GM12891 (cell line): Measurements from ENCODE around the gene DGKI.

Source experiments
- DNase-seq: peaks from one replicate; pipeline ENCODE4 v3.0.0; 2011; ENCODE audit warnings: low spot score; ENCODE audit not compliant: insufficient read length
- FAIRE-seq: peaks from 2 replicates; lab custom pipeline; 2011; peaks lifted over from hg19 to GRCh38; lab: Jason Lieb, UNC
- PAX5 ChIP-seq: IDR thresholded peaks from 2 replicates; pipeline ENCODE4 v1.6.1; 2011; ENCODE audit warnings: low read length, moderate library complexity, mild to moderate bottlenecking; ENCODE audit not compliant: insufficient read depth, severe bottlenecking
- POLR2A ChIP-seq: IDR thresholded peaks from 2 replicates; pipeline ENCODE4 v1.6.1; 2011; ENCODE audit warnings: low read depth, low read length, control low read depth
- POLR2AphosphoS5 ChIP-seq: IDR thresholded peaks from 2 replicates; pipeline ENCODE4 v1.6.1; 2011; ENCODE audit warnings: low read depth, low read length, control low read depth
- POU2F2 ChIP-seq: IDR thresholded peaks from 2 replicates; pipeline ENCODE4 v1.6.1; 2011; ENCODE audit warnings: low read depth, mild to moderate bottlenecking, control low read depth, low read length, moderate library complexity
- SPI1 ChIP-seq: IDR thresholded peaks from 2 replicates; pipeline ENCODE4 v1.6.1; 2011; ENCODE audit warnings: low read depth, low read length, control low read depth
- TAF1 ChIP-seq: IDR thresholded peaks from 2 replicates; pipeline ENCODE4 v1.6.1; 2011; ENCODE audit warnings: low read depth, low read length, control low read depth

The DGKI gene

DNA sequence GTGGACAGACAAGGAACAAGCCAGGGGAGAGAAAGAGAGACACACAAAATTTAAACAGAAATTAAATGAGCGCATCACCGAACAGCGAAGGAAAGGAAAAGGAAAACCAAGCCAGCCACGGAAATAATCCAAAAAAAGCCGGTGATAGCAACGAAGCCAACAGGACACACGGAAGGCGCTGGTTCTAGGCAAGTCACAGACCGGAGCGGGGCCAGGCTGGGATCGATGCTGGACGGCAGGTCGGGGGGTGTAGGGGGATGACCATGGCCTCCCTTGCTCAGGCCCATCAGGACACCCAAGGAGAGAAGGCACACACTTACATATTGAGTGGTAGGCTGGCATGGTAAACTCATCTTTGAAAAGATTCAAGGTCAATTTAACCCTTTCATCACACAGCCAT lies 300.8 kb downstream of the DGKI start:
- no peak for FAIRE-seq
- no peak for DNase-seq
- TF ChIP-seq SPI1 (no peak), POLR2AphosphoS5 (no peak), POLR2A (no peak), POU2F2 (no peak), TAF1 (no peak), PAX5 (no peak)

DNA sequence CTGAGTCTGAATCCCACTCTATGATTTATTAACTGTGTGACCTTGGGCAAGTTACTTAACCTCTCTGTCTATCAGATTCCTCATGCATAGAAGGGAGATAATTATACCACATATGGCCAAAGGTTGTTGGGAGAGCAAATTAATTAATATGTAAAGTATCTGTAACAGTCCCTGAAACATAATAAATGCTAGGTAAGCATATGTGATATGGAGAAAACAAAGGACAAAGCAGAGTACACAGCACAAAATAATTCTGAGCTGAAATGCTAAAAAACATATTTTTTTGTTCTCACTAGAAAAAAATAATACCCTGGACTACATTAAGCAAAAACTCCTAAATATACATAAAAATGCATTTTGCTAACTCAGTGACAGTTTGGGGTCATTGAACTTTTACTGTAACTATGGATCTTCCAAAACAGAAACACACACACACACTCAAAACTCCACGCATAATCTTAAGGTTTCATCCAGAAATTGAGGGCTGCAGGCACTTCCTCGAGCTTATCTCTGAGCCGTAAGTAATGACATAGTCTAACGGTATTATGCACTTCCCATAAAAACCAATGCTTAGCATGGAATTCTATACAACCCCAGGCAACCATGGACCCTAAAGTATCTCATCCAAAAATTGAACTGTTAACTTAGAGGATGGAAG lies 301.6 kb downstream of the DGKI start:
- TF ChIP-seq PAX5 (no peak), POLR2A (no peak), POU2F2 (no peak), POLR2AphosphoS5 (no peak), SPI1 (no peak), TAF1 (no peak)
- no peak for DNase-seq
- FAIRE-seq = no peak

DNA sequence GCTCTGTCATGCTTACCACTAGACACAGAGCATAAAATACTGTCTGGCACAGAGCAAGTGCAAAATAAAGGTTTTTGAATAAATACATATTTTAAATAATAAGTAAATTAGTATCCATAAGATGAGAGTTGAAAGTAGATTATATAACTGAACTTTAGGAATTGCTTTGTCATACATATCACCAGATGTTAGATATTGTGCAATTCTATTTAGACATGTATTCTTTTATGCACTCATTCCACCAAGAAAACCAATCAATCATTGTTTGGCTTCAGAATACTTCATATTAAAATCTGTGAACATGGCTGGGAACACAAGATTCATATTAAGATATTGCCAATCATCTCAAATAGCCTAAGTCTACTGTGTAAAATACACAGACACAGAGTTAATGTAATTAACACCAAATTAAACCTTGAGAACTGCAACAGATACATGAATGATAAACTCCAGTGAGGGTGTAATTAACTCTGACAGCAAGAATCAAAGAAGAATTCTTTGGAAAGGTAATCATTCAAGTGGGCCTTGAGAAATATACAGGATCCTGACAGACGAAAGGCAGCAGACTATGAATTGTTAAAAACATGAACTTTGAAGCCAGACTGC lies 302.2 kb downstream of the DGKI start:
- DNase-seq = no peak
- TF ChIP-seq POLR2A = no peak
- no peak for TF ChIP-seq POU2F2
- TF ChIP-seq SPI1 = no peak
- TF ChIP-seq PAX5 = no peak
- TF ChIP-seq TAF1 = no peak
- no peak for TF ChIP-seq POLR2AphosphoS5
- FAIRE-seq = no peak

DNA sequence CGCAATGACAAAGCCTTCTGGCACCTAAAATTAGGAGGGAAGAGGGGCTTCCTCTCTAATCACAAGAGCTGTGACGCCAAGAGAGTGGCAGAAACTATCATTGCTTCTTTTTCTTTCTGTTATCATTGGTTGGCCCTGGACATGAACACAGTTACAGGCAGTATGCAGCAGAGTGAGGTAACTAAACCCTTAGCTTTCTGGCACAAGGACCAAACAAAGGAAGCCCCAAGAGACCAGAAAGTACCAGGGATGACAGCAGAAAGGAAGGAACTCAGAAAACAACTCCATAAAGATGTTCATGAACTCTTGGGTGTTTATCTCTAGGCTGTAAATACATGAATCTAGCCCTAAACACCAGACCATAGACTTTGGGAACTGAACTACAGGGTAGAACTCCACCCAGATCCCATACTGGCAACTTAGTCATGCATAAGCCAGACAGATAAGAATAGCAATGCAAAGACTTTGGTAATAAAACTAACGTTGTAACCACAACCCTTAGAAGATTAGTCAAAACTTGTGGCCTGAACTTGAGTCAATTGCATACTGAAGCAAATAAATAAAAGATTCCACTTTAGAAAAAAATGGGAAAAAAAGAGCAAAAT lies 307.6 kb downstream of the DGKI start:
- TF ChIP-seq POLR2A = no peak
- TF ChIP-seq POLR2AphosphoS5 = no peak
- no peak for TF ChIP-seq SPI1
- no peak for TF ChIP-seq TAF1
- no peak for TF ChIP-seq POU2F2
- TF ChIP-seq PAX5 = no peak
- no peak for DNase-seq
- no peak for FAIRE-seq

DNA sequence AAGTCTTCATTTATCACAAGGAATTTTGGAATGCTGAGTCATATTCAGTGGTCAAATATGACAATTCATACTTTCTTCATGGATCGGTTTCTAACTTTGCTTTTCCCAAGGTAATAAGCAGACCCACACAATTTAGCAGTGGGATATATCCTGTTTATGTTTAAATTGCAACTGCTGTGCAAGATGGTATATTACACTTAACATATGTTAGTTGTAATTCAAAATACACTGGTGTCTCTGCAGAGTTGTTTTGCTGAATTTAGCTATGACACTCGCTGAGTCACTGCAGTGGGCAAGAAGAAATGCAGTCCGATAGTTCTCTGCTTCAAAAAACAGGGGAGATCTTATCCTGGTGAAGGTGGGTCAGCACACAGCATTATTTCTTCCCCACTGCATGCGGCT lies 308.4 kb downstream of the DGKI start:
- DNase-seq = no peak
- FAIRE-seq = no peak
- no peak for TF ChIP-seq SPI1

DNA sequence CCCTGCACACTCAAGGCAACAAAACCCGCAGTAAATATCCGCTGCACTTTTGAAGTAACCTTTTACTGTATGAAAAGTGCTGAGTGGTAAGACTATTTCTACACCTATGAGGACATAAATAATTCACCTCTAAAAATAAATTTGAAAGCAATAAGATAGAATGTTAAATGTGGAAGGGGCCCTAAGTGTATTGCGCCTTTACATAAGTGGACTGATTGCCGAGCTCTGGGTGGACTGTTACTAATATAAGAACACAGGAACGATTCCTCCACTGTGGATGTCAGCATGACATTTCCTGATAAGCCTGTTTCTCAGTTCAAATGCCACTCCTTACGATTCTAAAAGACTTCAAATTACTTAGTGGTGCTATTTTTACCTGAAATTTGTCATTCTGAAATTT lies 311.2 kb downstream of the DGKI start:
- DNase-seq (no peak), FAIRE-seq (no peak)
- TF ChIP-seq PAX5 (no peak), POLR2AphosphoS5 (no peak), POU2F2 (no peak), TAF1 (no peak), POLR2A (no peak), SPI1 (no peak)

DNA sequence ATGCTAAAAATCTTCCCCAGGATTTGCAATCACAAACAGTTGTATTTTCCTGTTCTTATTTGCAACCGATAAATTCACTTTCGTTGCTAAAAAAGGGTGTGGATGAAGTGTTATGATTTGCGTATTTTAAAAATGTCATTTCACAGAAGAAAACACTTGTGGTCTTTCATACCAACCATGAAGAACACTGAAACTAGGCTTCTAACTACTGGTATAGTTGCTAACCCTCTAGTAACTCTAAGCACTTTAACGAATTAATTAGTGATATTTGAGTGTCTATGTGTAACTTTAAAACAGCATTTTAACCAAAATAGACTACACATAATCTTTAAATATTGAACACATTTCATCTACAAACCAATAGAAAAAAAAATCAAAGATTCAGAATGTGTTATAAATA lies 315.1 kb downstream of the DGKI start:
- no peak for FAIRE-seq
- no peak for DNase-seq
- TF ChIP-seq PAX5 (no peak), POLR2AphosphoS5 (no peak), POLR2A (no peak), POU2F2 (no peak), SPI1 (no peak), TAF1 (no peak)

DNA sequence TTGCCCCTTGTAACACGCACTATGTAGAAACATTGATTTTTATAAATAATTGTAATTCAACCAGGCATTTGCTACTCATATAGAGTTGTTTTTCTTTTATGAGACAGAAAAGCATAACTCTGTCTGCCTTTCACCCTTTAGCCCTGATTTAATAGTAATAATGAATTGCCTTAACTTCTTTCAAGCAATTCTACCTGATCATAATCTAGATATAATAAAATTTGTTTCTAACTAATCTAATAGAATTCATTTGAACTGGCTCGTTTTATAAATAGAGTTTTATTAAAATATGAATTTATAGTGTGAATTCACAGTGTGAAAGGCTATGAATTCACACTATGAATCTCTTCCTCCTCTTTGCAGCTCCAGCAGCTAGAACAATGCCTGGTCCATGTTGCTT lies 319.1 kb downstream of the DGKI start:
- no peak for TF ChIP-seq POLR2A
- TF ChIP-seq POLR2AphosphoS5 = no peak
- TF ChIP-seq SPI1 = no peak
- FAIRE-seq (no peak), DNase-seq (no peak)

DNA sequence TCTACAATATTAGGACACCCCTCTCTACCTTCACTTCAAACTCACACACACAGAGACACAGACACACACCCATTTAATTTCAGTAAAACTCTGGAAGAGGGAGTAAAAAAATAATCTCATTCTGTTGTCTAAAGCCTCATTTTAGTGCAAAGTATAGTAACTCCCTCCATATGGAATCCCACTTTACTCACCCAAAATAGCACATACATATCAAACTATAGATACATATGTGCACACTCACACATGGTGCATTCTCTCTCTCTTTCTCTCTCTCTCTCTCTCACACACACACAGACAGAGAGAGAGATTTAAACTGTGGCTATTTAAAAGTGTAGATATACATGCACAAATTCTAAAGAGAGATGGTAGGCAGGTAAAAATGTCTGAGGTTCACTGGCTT lies 323.6 kb downstream of the DGKI start:
- TF ChIP-seq SPI1 (no peak), POLR2AphosphoS5 (no peak), TAF1 (no peak), POLR2A (no peak), POU2F2 (no peak), PAX5 (no peak)
- FAIRE-seq (no peak), DNase-seq (no peak)

DNA sequence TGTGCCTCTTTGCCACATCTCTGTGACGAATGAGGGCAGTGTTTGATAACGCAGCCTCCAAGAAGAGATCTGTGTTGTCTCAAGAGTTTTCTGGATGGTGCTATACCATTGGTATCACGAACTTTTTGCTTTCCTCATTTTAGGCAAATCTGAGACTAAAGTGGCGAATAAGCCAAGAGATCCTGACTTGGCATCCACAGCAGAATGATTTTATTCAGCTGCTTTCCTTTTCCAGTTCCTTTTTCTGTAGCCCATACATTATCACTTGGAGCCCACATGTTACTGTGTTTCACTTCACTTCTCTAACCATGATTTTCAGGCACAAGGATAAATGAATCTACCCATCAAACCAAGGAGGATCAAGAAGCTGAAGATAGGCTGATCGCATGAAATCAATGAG lies 325.3 kb downstream of the DGKI start:
- FAIRE-seq (no peak), DNase-seq (no peak)
- TF ChIP-seq POU2F2 = no peak
- TF ChIP-seq PAX5 = no peak
- no peak for TF ChIP-seq TAF1
- no peak for TF ChIP-seq POLR2A
- TF ChIP-seq POLR2AphosphoS5 = no peak
- TF ChIP-seq SPI1 = no peak
